BJ (cell line): ENCODE results near the gene IGFALS. TPM values are rescaled to one million over a fixed set of nuclear protein-coding genes. Genes with fewer than 3 reads are reported as not detected.

ENCODE experiments used
- CTCF ChIA-PET: fragments of 350-600 bp; formaldehyde crosslinking; extraction: SDS; loops from one replicate; lab custom pipeline; 2021; ENCODE audit warnings: antibody characterized with exemption, inconsistent platforms; lab: Yijun Ruan, JAX
- POLR2A ChIA-PET: fragments of 300-600 bp; sonication (Branson Sonifier 250); formaldehyde crosslinking; extraction: SDS; loops from one replicate; lab custom pipeline; 2021; ENCODE audit warnings: antibody characterized with exemption; lab: Charles Lee
- DNase-seq: peaks from one replicate; pipeline ENCODE4 v3.0.0-alpha.2; 2011; ENCODE audit warnings: low read depth
- H3K27me3 ChIP-seq: 2 replicates; pipeline ENCODE4 v1.6.0; 2011; ENCODE audit warnings: low read length; ENCODE audit not compliant: control insufficient read depth, insufficient read depth
- H3K36me3 ChIP-seq: 2 replicates; pipeline ENCODE4 v1.5.1; 2011; ENCODE audit warnings: low read length; ENCODE audit not compliant: control insufficient read depth, insufficient read depth
- H3K4me3 ChIP-seq: 2 replicates; pipeline ENCODE4 v1.5.1; 2011; ENCODE audit warnings: low read depth, mild to moderate bottlenecking, control low read depth, low read length
- polyA plus RNA-seq: library from polyadenylated mRNA; depleted of rRNA; stranded (reverse); fragments of >200 nt; gene quantifications from 2 replicates; pipeline ENCODE4 v1.2.3, GENCODE V29; 2011
- TF ChIP-seq, protein P1 (sequence below): IDR thresholded peaks from 2 replicates; pipeline ENCODE4 v1.5.1; 2011; ENCODE audit warnings: low read depth, mild to moderate bottlenecking, control low read depth, inconsistent platforms, low read length, moderate library complexity; ENCODE audit not compliant: insufficient read depth

IGFALS gene
- polyA plus RNA-seq, 1 experiment, result not detected

DNA sequence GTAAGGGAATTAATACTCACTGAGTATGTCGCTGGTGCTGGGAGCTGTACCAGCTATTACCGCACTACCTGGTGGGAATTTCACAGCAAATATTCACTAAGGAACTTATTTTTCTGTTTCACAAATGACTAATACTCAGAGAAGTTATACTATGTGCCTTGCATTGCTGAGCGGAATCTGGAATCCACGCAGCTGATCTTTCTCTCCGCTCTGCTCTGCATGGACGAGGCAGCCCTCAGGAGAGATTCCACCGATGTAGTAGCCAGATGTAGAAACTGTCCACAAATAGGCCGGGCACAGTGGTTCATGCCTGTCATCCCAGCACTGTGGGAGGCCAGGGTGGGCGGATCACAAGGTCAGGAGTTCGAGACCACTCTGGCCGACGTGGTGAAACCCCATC is 39.3 kb downstream of the IGFALS start:
- Histone ChIP-seq H3K36me3 (peaks cover 22% of the 10 kb centered on the region), H3K4me3 (no peak overlapping the region), H3K27me3 (no peaks in the 10 kb centered on the region)
- TF ChIP-seq, protein P1, sequence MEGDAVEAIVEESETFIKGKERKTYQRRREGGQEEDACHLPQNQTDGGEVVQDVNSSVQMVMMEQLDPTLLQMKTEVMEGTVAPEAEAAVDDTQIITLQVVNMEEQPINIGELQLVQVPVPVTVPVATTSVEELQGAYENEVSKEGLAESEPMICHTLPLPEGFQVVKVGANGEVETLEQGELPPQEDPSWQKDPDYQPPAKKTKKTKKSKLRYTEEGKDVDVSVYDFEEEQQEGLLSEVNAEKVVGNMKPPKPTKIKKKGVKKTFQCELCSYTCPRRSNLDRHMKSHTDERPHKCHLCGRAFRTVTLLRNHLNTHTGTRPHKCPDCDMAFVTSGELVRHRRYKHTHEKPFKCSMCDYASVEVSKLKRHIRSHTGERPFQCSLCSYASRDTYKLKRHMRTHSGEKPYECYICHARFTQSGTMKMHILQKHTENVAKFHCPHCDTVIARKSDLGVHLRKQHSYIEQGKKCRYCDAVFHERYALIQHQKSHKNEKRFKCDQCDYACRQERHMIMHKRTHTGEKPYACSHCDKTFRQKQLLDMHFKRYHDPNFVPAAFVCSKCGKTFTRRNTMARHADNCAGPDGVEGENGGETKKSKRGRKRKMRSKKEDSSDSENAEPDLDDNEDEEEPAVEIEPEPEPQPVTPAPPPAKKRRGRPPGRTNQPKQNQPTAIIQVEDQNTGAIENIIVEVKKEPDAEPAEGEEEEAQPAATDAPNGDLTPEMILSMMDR, result no peak
- POLR2A ChIA-PET, result no interaction called here
- DNase-seq, result no peak
- CTCF ChIA-PET, result no interaction called here

GRCh38 chr16:1752853-1753252 is 40.7 kb downstream of the IGFALS start:
- ChIA-PET CTCF (interaction anchor here (1.0 to 1.3 kb wide), 2 partner anchors 10 to 21 kb away, joined by 3 read pairs; no protein-coding TSS in a partner anchor), POLR2A (no interaction called here)
- no peak for DNase-seq
- Histone ChIP-seq H3K36me3 (peaks cover 32% of the 10 kb centered on the region), H3K27me3 (no peaks in the 10 kb centered on the region), H3K4me3 (no peak overlapping the region)
- TF ChIP-seq, protein P1, result no peak

- H3K4me3 ChIP-seq, result no peak overlapping the region
- POLR2A ChIA-PET, result no interaction called here
- H3K36me3 ChIP-seq, result peaks cover 34% of the 10 kb centered on the region
- DNase-seq, result no peak
- TF ChIP-seq, protein P1, result no peak
- CTCF ChIA-PET, result interaction anchor here (1.0 to 1.3 kb wide), 2 partner anchors 22 to 46 kb away, joined by 3 read pairs; partner anchors contain the start of gene MAPK8IP3
- H3K27me3 ChIP-seq, result no peaks in the 10 kb centered on the region
Observed at GRCh38 chr16:1751946-1752345, 41.6 kb downstream of the IGFALS start.

- TF ChIP-seq, protein P1, result no peak
- Histone ChIP-seq H3K36me3 (peaks cover 32% of the 10 kb centered on the region), H3K27me3 (no peaks in the 10 kb centered on the region), H3K4me3 (no peak overlapping the region)
- no peak for DNase-seq
- CTCF ChIA-PET, result interaction anchor here (0.6 to 1.0 kb wide), 2 partner anchors 15 to 52 kb away, joined by 4 read pairs; no protein-coding TSS in a partner anchor
- POLR2A ChIA-PET, result no interaction called here
Observed at GRCh38 chr16:1749152-1750117, 44.1 kb downstream of the IGFALS start.

- no peaks in the 10 kb centered on the region for H3K27me3 ChIP-seq
- POLR2A ChIA-PET, result no interaction called here
- no peak overlapping the region for H3K4me3 ChIP-seq
- TF ChIP-seq, protein P1, result no peak
- CTCF ChIA-PET, result no interaction called here
- no peak for DNase-seq
- H3K36me3 ChIP-seq, result peaks cover 41% of the 10 kb centered on the region
Observed at GRCh38 chr16:1747934-1748333, 45.6 kb downstream of the IGFALS start.
